Common myeloid progenitor, CD34-positive (primary cell): Measurements from ENCODE around the gene TBX18.

Experiments used
- CTCF ChIA-PET: fragments of 350-600 bp; sonication (Branson Sonifier 250); formaldehyde crosslinking; loops from one replicate; lab custom pipeline; 2021; ENCODE audit warnings: antibody characterized with exemption; lab: Charles Lee
- POLR2A ChIA-PET: fragments of 350-600 bp; sonication (Branson Sonifier 250); formaldehyde crosslinking; loops from one replicate; lab custom pipeline; 2021; ENCODE audit warnings: antibody characterized with exemption; lab: Charles Lee
- DNase-seq, 3 donors: peaks; one replicate each; pipeline versions ENCODE4 v3.0.0 to v3.0.0-alpha.2; 2013
- H3K27ac ChIP-seq, 2 experiments: 1 replicate in 1 of 2; 2 replicates in 1 of 2; pipeline ENCODE4 v1.7.0; 2013; ENCODE audit warnings: inconsistent platforms in 2 of 2, low read length in 2 of 2, mild to moderate bottlenecking in 2 of 2, low read depth in 1 of 2, moderate library complexity in 1 of 2; ENCODE audit not compliant: severe bottlenecking in 2 of 2, insufficient read depth in 1 of 2, poor library complexity in 1 of 2
- H3K27me3 ChIP-seq, 5 experiments: replicated peaks in 2 of 5; 1 replicate in 3 of 5; 2 replicates in 2 of 5; pipeline versions ENCODE4 v1.6.1 to v1.7.0; 2013; ENCODE audit warnings: low read length in 4 of 5, mild to moderate bottlenecking in 2 of 5, moderate library complexity in 2 of 5, inconsistent platforms in 1 of 5; ENCODE audit not compliant: insufficient read depth in 5 of 5, control insufficient read depth in 4 of 5
- H3K36me3 ChIP-seq, 4 experiments: 1 replicate in 2 of 4; 2 replicates in 2 of 4; pipeline versions ENCODE4 v1.6.1 to v1.7.0; 2013; ENCODE audit warnings: low read length in 3 of 4, control low read depth in 1 of 4, mild to moderate bottlenecking in 1 of 4; ENCODE audit not compliant: control insufficient read depth in 4 of 4, insufficient read depth in 4 of 4
- H3K4me1 ChIP-seq, 4 experiments: 1 replicate in 3 of 4; 2 replicates in 1 of 4; pipeline versions ENCODE4 v1.6.1 to v1.7.1; 2013; ENCODE audit warnings: low read length in 3 of 4, mild to moderate bottlenecking in 3 of 4, control low read depth in 1 of 4, inconsistent platforms in 1 of 4, moderate library complexity in 1 of 4; ENCODE audit not compliant: control insufficient read depth in 4 of 4, insufficient read depth in 4 of 4; ENCODE audit errors: control extremely low read depth in 1 of 4
- H3K4me3 ChIP-seq, 7 experiments: 1 replicate in 4 of 7; 2 replicates in 3 of 7; pipeline versions ENCODE4 v1.5.1 to v1.7.0; 2013; ENCODE audit warnings: mild to moderate bottlenecking in 7 of 7, low read length in 6 of 7, moderate library complexity in 6 of 7, inconsistent platforms in 2 of 7, low read depth in 2 of 7, control low read depth in 1 of 7; ENCODE audit not compliant: insufficient read depth in 4 of 7, control insufficient read depth in 1 of 7; ENCODE audit errors: extremely low read depth in 1 of 7
- H3K9me3 ChIP-seq, 5 experiments: 1 replicate in 4 of 5; 2 replicates in 1 of 5; pipeline versions ENCODE4 v1.6.1 to v1.7.1; 2013; ENCODE audit warnings: low read length in 4 of 5, mild to moderate bottlenecking in 2 of 5, inconsistent platforms in 1 of 5, low read depth in 1 of 5, moderate library complexity in 1 of 5; ENCODE audit not compliant: control insufficient read depth in 4 of 5, insufficient read depth in 2 of 5; ENCODE audit errors: control extremely low read depth in 1 of 5
- WGBS: methylation state at CpG from one replicate; pipeline ENCODE4 v1.1.5; 2013; ENCODE audit not compliant: insufficient coverage; 5-methylcytosine and 5-hydroxymethylcytosine counted together

Gene TBX18

DNA sequence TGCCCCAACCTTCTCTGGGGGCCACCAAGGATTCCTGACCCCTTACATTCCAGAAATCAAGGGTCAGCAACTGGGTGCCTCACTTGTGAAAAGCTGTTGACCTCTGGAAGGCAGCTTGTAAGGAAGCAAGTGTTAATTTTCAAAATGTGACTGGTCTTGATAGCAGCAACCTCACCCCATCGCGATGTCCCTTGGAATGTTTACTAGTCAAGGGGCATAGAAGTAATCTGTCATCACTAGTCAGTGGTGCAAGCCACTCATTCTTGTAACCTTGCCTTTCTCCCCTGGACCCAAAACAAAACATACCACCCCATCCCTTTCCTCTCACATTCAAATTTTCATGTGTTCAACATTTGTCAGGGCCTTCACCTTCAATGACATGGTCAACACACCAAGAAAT lies 30.5 kb downstream of the TBX18 start:
- peaks cover 4 to 18% (median 4%) of the 10 kb centered on the region in 5 experiments for H3K27me3 ChIP-seq
- no peaks in the 10 kb centered on the region for H3K9me3 ChIP-seq
- ChIA-PET POLR2A (no interaction called here), CTCF (no interaction called here)
- no peaks in the 10 kb centered on the region for H3K36me3 ChIP-seq
- H3K4me1 ChIP-seq = no peaks in the 10 kb centered on the region
- WGBS = 55% methylated on average over 2 of the region's 2 CpGs
- no peak for DNase-seq
- no peak overlapping the region for H3K27ac ChIP-seq
- H3K4me3 ChIP-seq = no peak overlapping the region

- H3K9me3 ChIP-seq = no peaks in the 10 kb centered on the region
- H3K4me1 ChIP-seq = no peaks in the 10 kb centered on the region
- no peak overlapping the region for H3K4me3 ChIP-seq
- H3K27ac ChIP-seq = no peak overlapping the region
- no peaks in the 10 kb centered on the region for H3K36me3 ChIP-seq
- POLR2A ChIA-PET = no interaction called here
- H3K27me3 ChIP-seq = peaks cover 1 to 6% (median 4%) of the 10 kb centered on the region in 5 experiments
- DNase-seq = no peak
- CTCF ChIA-PET = no interaction called here
Measured at GRCh38 chr6:84731901-84732300, 32.5 kb downstream of the TBX18 start.

DNA sequence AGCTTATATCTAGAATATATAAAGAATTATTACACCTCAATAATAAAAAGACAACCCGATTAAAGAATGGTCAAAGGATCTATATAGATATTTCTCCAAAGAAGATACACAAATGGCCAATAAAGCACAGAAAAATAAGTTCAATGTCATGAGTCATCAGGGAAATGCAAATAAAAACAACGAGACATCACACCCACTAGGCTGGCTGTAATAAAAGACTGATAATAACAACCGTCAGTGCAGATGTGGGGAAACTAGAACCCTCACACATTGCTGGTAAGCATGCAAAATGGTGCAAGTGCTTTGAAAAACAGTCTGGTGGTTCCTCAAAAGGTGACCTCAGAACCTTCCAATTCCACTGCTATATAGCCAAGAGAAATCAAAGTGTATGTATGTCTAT lies 33.0 kb downstream of the TBX18 start:
- peaks cover 0 to 5% (median 2%) of the 10 kb centered on the region in 5 experiments for H3K27me3 ChIP-seq
- POLR2A ChIA-PET = no interaction called here
- no peaks in the 10 kb centered on the region for H3K9me3 ChIP-seq
- CTCF ChIA-PET = interaction anchor here (0.9 kb wide), 1 partner anchor 19 kb away, joined by 3 read pairs; no protein-coding TSS in a partner anchor
- H3K27ac ChIP-seq = no peak overlapping the region
- H3K4me3 ChIP-seq = no peak overlapping the region
- no peak for DNase-seq
- no peaks in the 10 kb centered on the region for H3K36me3 ChIP-seq
- WGBS = no CpG with 5 or more reads among the region's 3 CpGs
- no peaks in the 10 kb centered on the region for H3K4me1 ChIP-seq

DNA sequence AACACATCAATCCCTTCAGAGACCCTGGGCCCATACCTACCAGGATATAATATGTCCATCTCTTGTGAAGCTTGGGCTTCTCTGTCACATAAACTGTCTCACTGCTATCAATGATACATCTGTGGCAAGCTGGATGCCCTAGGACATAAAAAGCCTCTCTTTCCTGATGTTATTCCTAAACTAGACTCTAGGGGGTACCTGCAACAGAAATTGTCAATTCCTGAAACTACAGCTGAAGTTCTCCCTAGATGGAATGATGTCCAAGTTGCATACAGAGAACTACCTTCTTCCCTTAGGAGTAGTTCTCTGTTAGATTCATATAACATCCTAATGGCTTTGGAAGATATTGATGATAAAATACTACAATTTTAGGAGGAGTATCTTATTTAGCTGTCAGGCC lies 35.8 kb downstream of the TBX18 start:
- H3K36me3 ChIP-seq = no peaks in the 10 kb centered on the region
- no peaks in the 10 kb centered on the region for H3K4me1 ChIP-seq
- ChIA-PET POLR2A (no interaction called here), CTCF (interaction anchor here (1.0 kb wide), 1 partner anchor 35 kb away, joined by 3 read pairs; no protein-coding TSS in a partner anchor)
- peak in 2 of 3 donors; percentile 4 to 5 for DNase-seq
- no peak overlapping the region for H3K4me3 ChIP-seq
- H3K27ac ChIP-seq = no peak overlapping the region
- H3K9me3 ChIP-seq = no peaks in the 10 kb centered on the region
- peaks cover 0 to 6% (median 2%) of the 10 kb centered on the region in 5 experiments for H3K27me3 ChIP-seq

GRCh38 chr6:84719152-84719551 lies 45.2 kb downstream of the TBX18 start:
- Histone ChIP-seq H3K9me3 (no peaks in the 10 kb centered on the region), H3K27me3 (peaks cover 0 to 2% (median 0%) of the 10 kb centered on the region in 5 experiments), H3K4me3 (no peak overlapping the region), H3K36me3 (no peaks in the 10 kb centered on the region), H3K4me1 (no peaks in the 10 kb centered on the region), H3K27ac (no peak overlapping the region)
- WGBS = no CpG with 5 or more reads among the region's 2 CpGs
- CTCF ChIA-PET = no interaction called here
- POLR2A ChIA-PET = no interaction called here
- no peak for DNase-seq

GRCh38 chr6:84718038-84718955 lies 46.1 kb downstream of the TBX18 start:
- H3K27ac ChIP-seq = no peak overlapping the region
- H3K9me3 ChIP-seq = no peaks in the 10 kb centered on the region
- WGBS = no CpG with 5 or more reads among the region's 5 CpGs
- peaks cover 0 to 2% (median 0%) of the 10 kb centered on the region in 5 experiments for H3K27me3 ChIP-seq
- POLR2A ChIA-PET = no interaction called here
- H3K4me3 ChIP-seq = no peak overlapping the region
- CTCF ChIA-PET = no interaction called here
- H3K36me3 ChIP-seq = no peaks in the 10 kb centered on the region
- no peak for DNase-seq
- no peaks in the 10 kb centered on the region for H3K4me1 ChIP-seq

DNA sequence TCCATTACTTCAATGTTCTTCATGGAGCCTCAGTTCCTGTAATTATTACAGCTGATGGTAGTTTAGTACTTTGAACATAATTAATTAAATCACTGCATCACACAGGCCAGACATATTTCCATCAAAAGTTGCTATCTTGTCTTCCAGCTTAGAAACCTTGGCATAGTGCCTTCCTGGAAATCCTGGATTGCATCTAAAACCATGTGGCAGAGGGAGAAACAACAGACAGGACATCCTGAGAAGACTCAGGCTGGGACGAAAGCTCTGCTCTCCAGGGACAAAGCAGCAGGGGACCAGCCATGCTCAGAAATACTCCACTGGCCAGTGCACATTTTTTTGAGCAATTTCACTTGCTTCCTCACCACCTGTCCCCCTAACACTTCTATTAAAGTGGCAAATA lies 55.3 kb downstream of the TBX18 start:
- 40% methylated on average over 1 of the region's 1 CpG for WGBS
- Histone ChIP-seq H3K9me3 (no peaks in the 10 kb centered on the region), H3K4me3 (no peak overlapping the region), H3K27me3 (peaks cover 0 to 3% (median 1%) of the 10 kb centered on the region in 5 experiments), H3K27ac (no peak overlapping the region), H3K4me1 (no peaks in the 10 kb centered on the region), H3K36me3 (no peaks in the 10 kb centered on the region)
- ChIA-PET POLR2A (no interaction called here), CTCF (no interaction called here)
- no peak for DNase-seq
